ENCODE data around the gene PLAAT3. TPM values are rescaled to one million over a fixed set of nuclear protein-coding genes. Genes with fewer than 3 reads are reported as not detected.
A peak's percentile ranks its signal among the peaks of the same experiment; 100 is the strongest.
"Not testable (repeated sequence)": the region's sequence is repeated elsewhere in the genome, so short reads cannot be mapped to it uniquely, and the experiment has no call there.

Gene PLAAT3
- total RNA-seq, 1 donor from 2014 or later, result 2.1 TPM

GRCh38 chr11:63639199-63639832 is 25.1 kb upstream of the PLAAT3 start:
- no peak for FAIRE-seq

GRCh38 chr11:63638436-63638835 is 24.2 kb upstream of the PLAAT3 start:
- peaks cover 15% of the 10 kb centered on the region for H3K36me3 ChIP-seq (ENCODE audit: control insufficient read depth, insufficient read depth, low read length)
- not testable (repeated sequence) for DNase-seq (ENCODE audit: low read depth); FAIRE-seq; H3K27me3 ChIP-seq (ENCODE audit: control insufficient read depth, insufficient read depth, low read length); H3K4me3 ChIP-seq (ENCODE audit: low read depth, low read length)

More at GRCh38 chr11:63639199-63639832, 25.1 kb upstream of the PLAAT3 start:
- H3K27me3 ChIP-seq (ENCODE audit: control insufficient read depth, insufficient read depth, low read length), result no peaks in the 10 kb centered on the region
- H3K36me3 ChIP-seq (ENCODE audit: control insufficient read depth, insufficient read depth, low read length), result peaks cover 16% of the 10 kb centered on the region
- peak; percentile 17 for TF ChIP-seq CTCF (IDR thresholded peaks at IDR 0.05; ENCODE audit: insufficient read depth, low read length, severe bottlenecking)
- H3K4me3 ChIP-seq (ENCODE audit: low read depth, low read length), result no peak overlapping the region
- peak; percentile 28 for DNase-seq (ENCODE audit: low read depth)

- Histone ChIP-seq H3K27me3 (ENCODE audit: control insufficient read depth, insufficient read depth, low read length) (no peaks in the 10 kb centered on the region), H3K36me3 (ENCODE audit: control insufficient read depth, insufficient read depth, low read length) (peaks cover 13% of the 10 kb centered on the region), H3K4me3 (ENCODE audit: low read depth, low read length) (no peak overlapping the region)
- peak; percentile 71 for TF ChIP-seq CTCF (IDR thresholded peaks at IDR 0.05; ENCODE audit: insufficient read depth, low read length, severe bottlenecking)
- FAIRE-seq (no peak), DNase-seq (ENCODE audit: low read depth) (peak; percentile 34)
These were observed 21.7 kb upstream of the PLAAT3 start for GRCh38 chr11:63635762-63636465.

- DNase-seq (ENCODE audit: low read depth) (no peak), FAIRE-seq (no peak)
- no peak overlapping the region for H3K4me3 ChIP-seq (ENCODE audit: low read depth, low read length)
- TF ChIP-seq CTCF (IDR thresholded peaks at IDR 0.05; ENCODE audit: insufficient read depth, low read length, severe bottlenecking), result no peak
- H3K27me3 ChIP-seq (ENCODE audit: control insufficient read depth, insufficient read depth, low read length), result no peaks in the 10 kb centered on the region
- peaks cover 10% of the 10 kb centered on the region for H3K36me3 ChIP-seq (ENCODE audit: control insufficient read depth, insufficient read depth, low read length)
These were observed 15.2 kb upstream of the PLAAT3 start for GRCh38 chr11:63629426-63629825.

- no peaks in the 10 kb centered on the region for H3K27me3 ChIP-seq (ENCODE audit: control insufficient read depth, insufficient read depth, low read length)
- TF ChIP-seq CTCF (IDR thresholded peaks at IDR 0.05; ENCODE audit: insufficient read depth, low read length, severe bottlenecking), result no peak
- no peaks in the 10 kb centered on the region for H3K36me3 ChIP-seq (ENCODE audit: control insufficient read depth, insufficient read depth, low read length)
- DNase-seq (ENCODE audit: low read depth) (no peak), FAIRE-seq (no peak)
- H3K4me3 ChIP-seq (ENCODE audit: low read depth, low read length), result no peak overlapping the region
These were observed 9.4 kb upstream of the PLAAT3 start for GRCh38 chr11:63623513-63624140.

GRCh38 chr11:63622323-63622722 is 8.1 kb upstream of the PLAAT3 start:
- H3K27me3 ChIP-seq (ENCODE audit: control insufficient read depth, insufficient read depth, low read length), result no peaks in the 10 kb centered on the region
- FAIRE-seq (no peak), DNase-seq (ENCODE audit: low read depth) (peak; percentile 76)
- H3K4me3 ChIP-seq (ENCODE audit: low read depth, low read length), result no peak overlapping the region
- no peak for TF ChIP-seq CTCF (IDR thresholded peaks at IDR 0.05; ENCODE audit: insufficient read depth, low read length, severe bottlenecking)
- no peaks in the 10 kb centered on the region for H3K36me3 ChIP-seq (ENCODE audit: control insufficient read depth, insufficient read depth, low read length)
